GM10248 (cell line): ENCODE results near the gene ZCCHC24.

Experiments used
- CTCF ChIA-PET: fragments of 300-600 bp; sonication (Branson Sonifier 250); formaldehyde crosslinking; extraction: SDS; loops from one replicate; lab custom pipeline; 2021; ENCODE audit warnings: antibody characterized with exemption; lab: Yijun Ruan, JAX
- POLR2A ChIA-PET: fragments of 350-650 bp; sonication (Branson Sonifier 250); formaldehyde crosslinking; extraction: SDS; loops from one replicate; lab custom pipeline; 2020; ENCODE audit warnings: antibody characterized with exemption; lab: Yijun Ruan, JAX
- DNase-seq: peaks from one replicate; pipeline ENCODE4 v3.0.0; 2012; ENCODE audit errors: extremely low spot score
- CTCF ChIP-seq: IDR thresholded peaks from 2 replicates; pipeline ENCODE4 v1.5.1; 2012; ENCODE audit warnings: mild to moderate bottlenecking, low read depth; ENCODE audit errors: extremely low read depth, missing control alignments, control extremely low read depth

Gene ZCCHC24

GRCh38 chr10:79378647-79379511 is 66.5 kb downstream of the ZCCHC24 start:
- TF ChIP-seq CTCF: no peak
- POLR2A ChIA-PET: no interaction called here
- CTCF ChIA-PET: interaction anchor here (1.4 to 1.7 kb wide), 2 partner anchors 10 to 22 kb away, joined by 6 to 9 read pairs; no protein-coding TSS in a partner anchor
- peak; percentile 18 for DNase-seq

- DNase-seq: no peak
- ChIA-PET POLR2A (no interaction called here), CTCF (no interaction called here)
- no peak for TF ChIP-seq CTCF
Measured at GRCh38 chr10:79378383-79378646, 67.1 kb downstream of the ZCCHC24 start.

- DNase-seq: no peak
- POLR2A ChIA-PET: no interaction called here
- no peak for TF ChIP-seq CTCF
- CTCF ChIA-PET: no interaction called here
Measured at GRCh38 chr10:79377557-79378382, 67.7 kb downstream of the ZCCHC24 start.

GRCh38 chr10:79376751-79377556 is 68.5 kb downstream of the ZCCHC24 start:
- TF ChIP-seq CTCF: no peak
- CTCF ChIA-PET: interaction anchor here (1.3 to 4.9 kb wide), 3 partner anchors 64 to 110 kb away, joined by 3 to 64 read pairs (median 5); no protein-coding TSS in a partner anchor
- no peak for DNase-seq
- POLR2A ChIA-PET: no interaction called here

GRCh38 chr10:79376078-79376628 is 69.3 kb downstream of the ZCCHC24 start:
- CTCF ChIA-PET: interaction anchor here (0.8 to 4.9 kb wide), 6 partner anchors 12 to 111 kb away, joined by 3 to 64 read pairs (median 4); no protein-coding TSS in a partner anchor
- no peak for DNase-seq
- TF ChIP-seq CTCF: no peak
- POLR2A ChIA-PET: no interaction called here
